ENCODE results near the gene SETDB1.

SETDB1 gene

DNA sequence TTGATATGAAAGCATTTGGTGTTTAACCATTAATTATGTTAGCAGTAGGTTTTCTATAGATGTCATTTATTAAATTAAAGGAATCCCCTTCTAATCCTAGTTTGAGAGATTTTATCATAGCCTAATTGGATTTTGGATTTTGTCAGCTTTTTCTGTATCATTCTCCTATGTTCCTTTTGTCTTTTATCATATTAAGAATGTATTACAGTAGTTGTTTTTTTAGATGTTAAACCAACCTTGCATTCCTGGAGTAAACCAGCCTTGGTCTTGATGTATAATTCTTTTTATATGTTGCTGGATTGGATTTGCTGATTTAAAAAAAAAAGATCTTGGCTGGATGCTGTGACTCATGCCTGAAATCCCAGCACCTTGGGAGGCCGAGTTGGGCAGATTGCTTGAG is 5.6 kb downstream of the SETDB1 start:
- DNase-seq (ENCODE audit: low read depth) = peak; percentile 24

DNA sequence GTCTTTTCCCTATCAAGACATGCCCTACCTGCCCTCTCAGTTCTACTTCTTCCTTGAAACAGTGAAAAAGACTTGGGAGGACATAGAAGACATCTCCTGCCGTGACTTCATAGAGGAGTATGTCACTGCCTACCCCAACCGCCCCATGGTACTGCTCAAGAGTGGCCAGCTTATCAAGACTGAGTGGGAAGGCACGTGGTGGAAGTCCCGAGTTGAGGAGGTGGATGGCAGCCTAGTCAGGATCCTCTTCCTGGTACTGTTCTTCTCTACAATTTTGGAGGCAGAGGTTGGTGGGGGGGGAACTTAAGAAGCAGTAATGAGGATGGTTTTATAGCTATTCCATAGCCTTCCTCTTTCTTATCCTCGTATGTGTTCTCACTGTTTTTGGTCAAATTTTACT is 18.7 kb downstream of the SETDB1 start:
- no peak for DNase-seq (ENCODE audit: low read depth)

DNA sequence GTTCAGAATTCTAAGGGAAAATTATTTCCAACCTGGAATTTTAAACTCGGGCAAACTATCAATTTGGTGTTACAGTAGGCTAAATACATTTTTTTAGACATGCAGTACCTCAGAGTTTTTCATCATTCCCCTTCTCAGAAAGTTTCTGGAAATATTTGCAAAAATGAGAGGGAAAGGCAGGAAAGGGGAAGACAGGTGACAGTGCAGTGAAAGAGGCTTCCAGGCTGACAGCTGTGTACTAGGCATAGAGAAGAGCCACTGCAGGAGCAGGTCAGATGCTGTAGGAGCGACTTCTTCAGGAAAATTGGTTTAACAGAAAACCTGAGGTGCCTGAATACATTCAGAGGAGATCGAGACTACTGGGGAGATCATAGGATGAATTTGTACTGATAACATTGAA is 28.5 kb downstream of the SETDB1 start:
- DNase-seq (ENCODE audit: low read depth) = no peak

DNA sequence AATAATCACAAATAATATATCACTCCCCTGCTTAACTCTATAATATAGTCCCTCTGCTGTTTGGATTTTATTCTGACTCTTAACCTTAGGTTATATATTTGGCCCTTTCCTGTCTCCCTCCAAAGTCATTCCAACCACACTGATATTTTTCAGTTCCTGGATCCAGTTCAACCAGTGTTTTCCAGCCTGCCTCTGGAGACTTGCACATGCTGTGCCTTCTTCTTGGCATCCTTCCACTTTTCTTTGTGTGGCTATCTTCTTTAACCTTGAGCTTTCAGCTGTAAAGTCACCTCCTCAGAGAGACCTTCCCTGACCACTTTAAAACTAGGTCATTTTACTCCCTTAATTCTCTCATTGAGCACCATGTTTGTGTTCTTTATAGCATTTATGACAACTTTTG is 29.1 kb downstream of the SETDB1 start:
- no peak for DNase-seq (ENCODE audit: low read depth)

DNA sequence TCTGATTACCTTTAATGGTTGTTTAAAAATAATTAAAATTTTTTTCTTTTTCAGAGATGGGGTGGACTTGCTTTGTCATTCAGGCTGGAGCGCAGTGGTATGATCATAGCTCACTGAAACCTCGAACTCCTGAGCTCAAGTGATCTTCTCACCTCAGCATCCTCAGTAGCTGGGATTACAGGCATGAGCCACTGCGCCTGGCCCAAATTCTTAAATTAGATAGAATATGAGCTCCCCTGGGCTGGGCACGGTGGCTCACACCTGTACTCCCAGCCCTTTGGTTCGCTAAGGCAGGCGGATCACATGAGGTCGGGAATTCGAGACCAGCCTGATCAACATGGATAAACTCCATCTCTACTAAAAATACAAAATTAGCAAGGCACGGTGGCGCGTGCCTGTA is 31.5 kb downstream of the SETDB1 start:
- DNase-seq (ENCODE audit: low read depth) = no peak

DNA sequence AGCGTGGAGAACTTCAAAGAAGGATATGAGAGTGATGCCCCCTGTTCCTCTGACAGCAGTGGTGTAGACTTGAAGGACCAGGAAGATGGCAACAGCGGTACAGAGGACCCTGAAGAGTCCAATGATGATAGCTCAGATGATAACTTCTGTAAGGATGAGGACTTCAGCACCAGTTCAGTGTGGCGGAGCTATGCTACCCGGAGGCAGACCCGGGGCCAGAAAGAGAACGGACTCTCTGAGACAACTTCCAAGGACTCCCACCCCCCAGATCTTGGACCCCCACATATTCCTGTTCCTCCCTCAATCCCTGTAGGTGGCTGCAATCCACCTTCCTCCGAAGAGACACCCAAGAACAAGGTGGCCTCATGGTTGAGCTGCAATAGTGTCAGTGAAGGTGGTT is 34.5 kb downstream of the SETDB1 start:
- DNase-seq (ENCODE audit: low read depth) = no peak

DNA sequence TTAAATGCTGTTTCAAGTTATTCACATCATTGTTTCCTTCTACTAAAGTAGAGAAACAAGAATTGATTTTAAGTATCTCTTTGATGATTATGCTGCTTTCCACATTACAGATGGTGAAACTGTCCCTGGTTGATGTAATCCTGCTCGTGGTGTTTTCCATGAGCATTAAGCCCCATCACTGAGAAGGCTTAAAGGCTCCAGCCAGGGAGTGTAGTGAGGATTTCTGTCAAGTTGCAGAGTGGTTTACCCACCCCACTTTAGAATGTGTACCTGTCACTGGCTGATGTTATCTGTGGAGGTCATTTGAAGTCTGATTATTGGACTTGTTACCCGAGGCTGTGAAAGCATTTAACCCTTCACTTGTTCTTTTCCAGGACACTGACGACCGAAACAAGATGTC is 35.6 kb downstream of the SETDB1 start:
- no peak for DNase-seq (ENCODE audit: low read depth)

DNA sequence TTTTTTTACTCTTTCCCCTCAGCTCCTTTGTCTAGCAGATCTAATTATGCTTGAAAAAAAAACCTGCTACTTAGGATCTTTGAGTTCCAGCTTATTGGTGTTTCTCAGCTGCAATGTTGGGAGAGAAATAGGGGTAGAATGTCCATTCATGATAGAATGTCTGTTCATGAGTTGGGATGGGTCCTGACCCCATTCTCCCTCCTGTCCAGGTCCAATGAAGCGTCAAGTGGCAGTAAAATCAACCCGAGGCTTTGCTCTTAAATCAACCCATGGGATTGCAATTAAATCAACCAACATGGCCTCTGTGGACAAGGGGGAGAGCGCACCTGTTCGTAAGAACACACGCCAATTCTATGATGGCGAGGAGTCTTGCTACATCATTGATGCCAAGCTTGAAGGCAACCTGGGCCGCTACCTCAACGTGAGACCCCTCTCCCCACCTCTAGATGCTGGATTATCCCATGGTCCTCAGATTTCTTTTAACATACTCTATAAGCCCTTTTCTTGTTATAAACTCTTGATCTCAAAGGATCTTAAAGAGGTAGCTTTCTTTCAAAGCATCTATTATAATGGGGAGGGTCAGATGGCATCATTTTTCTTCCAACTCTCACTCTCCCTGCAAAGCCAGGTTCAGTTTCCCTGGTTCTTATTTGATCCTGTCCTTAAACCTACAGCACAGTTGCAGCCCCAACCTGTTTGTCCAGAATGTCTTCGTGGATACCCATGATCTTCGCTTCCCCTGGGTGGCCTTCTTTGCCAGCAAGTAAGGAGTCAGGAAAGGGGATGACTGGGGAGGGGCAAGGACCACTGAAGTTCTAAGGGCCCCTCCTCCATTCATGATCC is 37.4 kb downstream of the SETDB1 start:
- DNase-seq (ENCODE audit: low read depth) = no peak

DNA sequence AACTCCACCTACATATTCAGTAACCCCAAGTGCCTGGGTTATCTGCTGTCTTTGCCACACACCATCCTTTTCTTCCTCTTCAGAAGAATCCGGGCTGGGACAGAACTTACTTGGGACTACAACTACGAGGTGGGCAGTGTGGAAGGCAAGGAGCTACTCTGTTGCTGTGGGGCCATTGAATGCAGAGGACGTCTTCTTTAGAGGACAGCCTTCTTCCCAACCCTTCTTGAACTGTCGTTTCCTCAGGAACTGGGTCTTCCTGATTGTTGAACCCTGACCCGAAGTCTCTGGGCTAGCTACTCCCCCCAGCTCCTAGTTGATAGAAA is 38.0 kb downstream of the SETDB1 start:
- DNase-seq (ENCODE audit: low read depth) = no peak

DNA sequence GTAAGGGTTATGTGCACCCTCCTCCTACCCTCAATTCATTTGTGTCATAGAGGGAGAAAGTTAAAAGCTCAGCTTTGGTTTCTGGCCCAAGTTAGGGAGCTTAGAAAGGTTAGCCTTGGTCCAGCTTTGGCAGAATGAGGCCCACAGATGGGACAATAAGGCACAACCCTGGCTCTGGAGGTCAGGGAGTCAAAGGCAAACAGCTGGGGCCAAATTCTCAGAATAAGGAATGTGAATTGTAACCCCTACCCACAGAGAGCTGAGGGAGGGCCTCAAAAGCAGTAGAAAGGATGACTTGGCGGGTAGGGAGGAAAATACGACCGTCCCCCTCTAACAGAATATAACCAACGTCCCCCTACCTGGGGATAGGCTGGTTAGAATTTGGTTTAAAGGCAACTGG is 39.4 kb downstream of the SETDB1 start:
- no peak for DNase-seq (ENCODE audit: low read depth)

DNA sequence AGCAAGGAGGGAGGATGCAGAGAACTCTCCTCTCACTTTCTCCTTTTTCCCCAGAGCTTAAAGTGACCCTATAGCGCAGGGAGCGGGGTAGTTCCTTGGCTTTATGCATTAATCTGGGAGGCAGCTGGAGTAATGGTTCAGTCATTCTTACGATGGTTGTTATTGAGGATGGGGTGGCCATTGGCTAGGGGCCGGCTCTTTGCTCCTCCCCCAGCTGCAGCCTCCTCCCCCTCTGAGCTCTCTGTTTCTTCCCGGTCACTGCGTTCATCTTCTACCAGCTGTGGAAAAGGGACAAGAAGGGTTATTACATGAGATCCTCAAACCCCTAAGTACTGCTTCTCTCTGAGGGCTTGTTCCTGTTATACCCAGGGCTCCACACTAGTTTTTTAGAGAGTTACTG is 39.8 kb downstream of the SETDB1 start:
- DNase-seq (ENCODE audit: low read depth) = no peak

DNA sequence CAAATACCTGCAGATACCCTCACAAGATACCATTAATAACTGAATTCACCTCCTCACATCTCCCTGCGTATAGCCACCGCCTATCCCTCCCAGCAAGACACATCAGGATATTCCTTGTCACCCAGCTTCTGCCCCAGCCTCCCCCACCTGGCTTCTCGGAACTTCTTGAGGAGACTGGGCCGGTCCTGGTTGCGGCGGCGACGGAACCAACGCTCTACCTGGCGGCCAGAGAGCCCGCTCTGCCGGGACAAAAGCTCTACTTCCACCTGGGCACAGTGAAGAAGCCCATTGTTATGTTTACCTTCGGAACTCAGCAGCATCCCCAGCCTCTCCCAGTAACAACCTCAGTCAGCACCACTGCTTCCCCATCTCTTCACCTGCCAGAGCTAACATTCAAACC is 41.8 kb downstream of the SETDB1 start:
- DNase-seq (ENCODE audit: low read depth) = no peak

DNA sequence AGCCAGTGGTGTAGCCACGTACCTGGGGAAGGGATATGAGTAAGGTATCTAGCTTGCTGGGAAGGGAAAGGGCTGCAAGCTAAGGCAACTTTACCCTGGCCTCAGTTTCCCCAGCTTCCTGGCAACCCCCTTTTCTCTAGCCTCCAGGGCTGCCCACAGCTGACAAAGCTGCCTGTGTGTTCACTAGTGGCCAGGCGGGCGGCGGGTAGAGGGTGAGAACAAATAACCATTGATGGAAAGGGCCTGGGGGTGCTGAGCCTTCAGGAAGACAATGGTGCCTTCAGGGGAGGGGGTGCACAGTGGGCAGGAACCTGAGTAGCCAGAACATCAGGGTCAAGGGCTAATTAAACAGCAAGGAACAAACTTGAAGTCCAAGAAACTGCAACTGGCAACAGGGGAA is 42.3 kb downstream of the SETDB1 start:
- no peak for DNase-seq (ENCODE audit: low read depth)

DNA sequence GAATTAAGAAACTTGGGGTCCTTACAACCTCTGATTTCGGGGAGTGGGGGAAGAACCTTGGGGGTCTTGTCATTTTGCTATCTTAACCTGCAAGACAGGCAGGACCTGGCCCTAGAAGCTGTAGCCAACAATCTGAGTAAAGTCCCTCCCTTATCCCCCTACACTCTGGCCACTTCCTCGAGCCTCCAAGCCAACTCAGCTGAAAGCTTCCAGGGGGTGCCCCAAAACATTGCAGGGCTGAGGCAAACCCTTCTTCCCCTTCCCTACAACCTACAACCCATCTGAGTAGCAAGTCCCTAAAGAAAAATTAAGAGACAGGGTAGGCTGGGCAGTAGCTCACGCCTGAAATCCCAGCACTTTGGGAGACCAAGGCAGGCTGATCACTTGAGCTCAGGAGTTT is 43.5 kb downstream of the SETDB1 start:
- no peak for DNase-seq (ENCODE audit: low read depth)

DNA sequence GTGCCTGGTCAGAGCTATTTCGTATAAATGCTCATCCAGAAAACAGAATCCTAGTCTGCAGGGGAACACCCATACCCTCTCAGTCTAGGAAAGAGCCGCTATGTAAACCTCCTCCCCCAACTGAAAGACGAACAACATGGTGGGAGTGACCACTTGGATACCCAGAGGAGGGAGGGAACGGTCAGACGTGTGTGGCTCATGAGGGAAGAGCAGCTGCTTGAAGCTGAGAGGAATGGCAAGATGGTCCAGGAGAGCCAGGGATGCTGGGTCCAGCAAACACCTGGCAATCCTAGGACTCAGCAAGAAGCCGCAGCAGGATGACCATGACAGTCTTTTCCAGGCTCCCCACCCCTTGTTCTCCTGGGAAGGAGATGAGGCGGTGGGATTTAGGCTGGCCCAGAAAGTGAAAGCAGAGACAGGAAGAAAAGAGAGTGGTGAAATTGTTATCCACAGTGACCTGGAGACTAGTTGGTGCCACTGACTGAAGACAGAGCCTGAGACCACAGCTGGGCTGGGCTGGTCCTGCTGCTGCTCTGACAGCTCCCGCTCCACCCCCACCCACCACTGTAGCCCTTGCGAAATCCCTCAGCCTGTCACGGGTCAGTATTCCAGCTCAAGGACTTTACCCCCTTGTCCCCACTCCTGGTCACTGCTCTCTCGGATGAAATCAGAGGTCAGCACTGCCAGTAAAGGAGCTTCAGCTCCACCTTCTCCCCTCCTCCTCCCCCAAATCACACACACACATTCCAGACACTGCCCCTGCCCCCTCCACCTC is 44.8 kb downstream of the SETDB1 start:
- peak; percentile 23 for DNase-seq (ENCODE audit: low read depth)

DNA sequence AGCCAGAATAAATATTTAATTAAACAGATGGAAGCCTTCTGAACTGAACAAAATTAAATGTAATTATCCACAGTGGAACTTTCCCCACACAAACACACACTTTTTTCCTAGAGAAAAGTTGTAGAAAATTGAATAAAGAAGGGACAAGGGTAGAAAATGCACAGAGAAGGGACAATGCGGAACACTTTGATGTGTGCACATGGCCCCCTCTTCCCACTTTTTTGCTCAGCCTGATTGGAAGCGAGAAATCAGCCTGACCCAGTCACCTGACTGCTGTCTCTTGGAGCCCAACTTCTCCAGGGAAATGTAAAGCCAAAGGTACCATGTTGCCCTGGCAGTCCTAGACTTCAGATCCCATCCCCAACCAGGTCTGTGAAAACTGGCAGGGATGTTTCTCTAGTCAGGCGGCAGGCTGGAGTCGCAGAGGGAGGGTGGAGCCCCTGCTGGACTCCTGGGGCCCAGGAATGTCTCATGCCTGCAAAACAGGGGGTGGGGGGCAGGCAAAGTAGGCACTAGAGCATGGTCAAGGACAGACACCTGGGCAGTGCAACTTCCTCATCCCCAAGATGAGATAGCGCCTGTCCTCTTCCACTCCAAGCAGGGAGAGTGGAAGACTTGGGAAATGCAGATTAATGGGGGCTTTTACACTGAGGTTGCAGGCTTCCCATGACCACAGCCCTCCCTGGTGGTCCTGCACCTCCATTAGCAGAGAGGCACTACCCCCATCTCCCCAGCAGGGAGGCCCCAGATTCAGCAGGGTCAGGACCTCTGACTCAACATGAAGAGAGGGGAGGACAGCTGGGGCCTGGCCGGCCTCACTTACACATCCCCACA is 45.6 kb downstream of the SETDB1 start:
- peak; percentile 69 for DNase-seq (ENCODE audit: low read depth)

DNA sequence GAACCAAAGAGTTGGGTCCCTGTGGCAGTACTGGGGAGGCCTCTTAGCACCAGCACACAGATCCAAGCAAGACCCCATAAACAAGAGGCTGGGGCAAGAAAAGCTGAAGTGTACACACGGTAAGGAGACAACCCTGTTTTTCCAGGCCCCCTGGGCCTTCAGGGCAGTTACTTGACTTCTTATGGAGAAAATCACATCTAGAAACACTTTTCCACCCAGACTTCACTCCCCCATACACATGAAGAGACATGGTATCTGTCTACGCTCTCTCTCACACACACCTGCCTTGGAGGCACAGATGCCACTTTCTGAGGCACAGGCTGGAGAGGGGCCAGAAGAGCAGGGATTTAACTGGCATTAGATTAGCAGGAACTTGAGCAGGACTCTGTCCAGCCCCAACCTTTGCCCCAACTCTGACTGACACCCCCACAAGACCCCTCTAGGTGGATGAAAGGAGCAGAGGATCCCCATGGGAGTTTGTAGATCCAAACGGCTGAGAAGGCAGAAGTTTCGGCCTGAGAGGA is 46.3 kb downstream of the SETDB1 start:
- no peak for DNase-seq (ENCODE audit: low read depth)

DNA sequence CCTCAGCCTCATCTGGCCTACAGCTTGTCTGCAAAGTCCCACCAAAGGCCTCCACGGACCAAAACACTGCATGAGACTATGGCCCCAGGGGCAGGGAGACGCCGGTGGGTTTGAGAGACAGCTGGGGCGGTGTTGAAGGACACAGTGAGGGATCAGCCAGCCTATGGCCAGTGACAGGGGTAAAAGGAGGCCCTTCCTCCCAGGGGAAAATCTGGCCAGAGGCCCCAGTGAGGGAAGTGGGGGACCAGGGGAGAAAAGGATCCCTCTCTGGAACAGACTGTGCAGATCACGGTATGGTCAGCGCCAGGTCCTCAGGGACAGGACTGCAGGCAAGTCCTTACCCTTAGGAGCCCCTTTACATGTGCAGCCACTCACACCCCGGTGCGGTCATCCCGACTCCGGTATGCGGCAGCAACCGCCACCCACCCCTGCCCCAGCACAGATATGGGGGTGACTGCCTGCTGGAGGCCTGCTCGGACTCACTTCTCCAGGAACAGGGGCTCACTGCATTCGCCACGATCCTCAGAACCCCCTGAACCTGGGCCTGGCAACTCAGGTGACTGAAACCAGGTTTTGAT is 47.2 kb downstream of the SETDB1 start:
- DNase-seq (ENCODE audit: low read depth) = peak; percentile 61

DNA sequence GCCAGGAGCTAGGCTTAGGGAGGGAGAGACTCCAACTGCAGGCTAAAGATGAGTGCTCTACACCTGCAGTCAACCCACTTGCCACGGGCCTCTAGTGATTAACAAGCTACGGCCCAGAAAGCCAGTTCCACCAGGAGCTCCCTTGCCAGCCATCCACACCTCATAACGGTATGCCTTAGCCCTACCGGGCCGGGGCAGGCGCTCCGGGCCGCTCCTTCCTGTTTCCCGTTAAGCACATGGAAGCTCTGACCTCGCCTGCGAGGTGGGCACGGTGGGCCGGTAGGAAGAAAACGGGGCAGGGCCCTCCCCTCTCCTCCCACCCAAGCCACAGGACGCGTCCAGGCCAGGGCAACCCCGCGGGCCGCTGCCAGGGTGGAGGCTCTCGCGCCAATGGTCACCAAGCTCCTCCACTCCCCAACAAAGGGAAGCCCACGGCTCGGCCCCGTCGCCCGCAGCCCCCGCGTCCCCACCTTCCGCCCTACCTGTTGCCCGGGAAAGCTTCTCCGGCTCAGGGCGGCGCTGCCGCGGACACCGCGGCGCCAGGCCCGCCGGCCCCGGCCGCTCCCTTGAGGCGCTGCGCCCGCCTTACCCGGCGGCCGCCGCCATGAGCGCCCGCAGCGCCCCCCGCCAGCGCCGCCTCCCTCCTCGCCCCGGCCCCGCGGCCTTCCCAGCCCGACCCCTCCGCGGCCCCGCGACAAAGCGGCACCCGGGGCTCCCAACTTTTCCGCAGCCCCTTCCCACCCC is 47.8 kb downstream of the SETDB1 start:
- peak; percentile 51 for DNase-seq (ENCODE audit: low read depth)

DNA sequence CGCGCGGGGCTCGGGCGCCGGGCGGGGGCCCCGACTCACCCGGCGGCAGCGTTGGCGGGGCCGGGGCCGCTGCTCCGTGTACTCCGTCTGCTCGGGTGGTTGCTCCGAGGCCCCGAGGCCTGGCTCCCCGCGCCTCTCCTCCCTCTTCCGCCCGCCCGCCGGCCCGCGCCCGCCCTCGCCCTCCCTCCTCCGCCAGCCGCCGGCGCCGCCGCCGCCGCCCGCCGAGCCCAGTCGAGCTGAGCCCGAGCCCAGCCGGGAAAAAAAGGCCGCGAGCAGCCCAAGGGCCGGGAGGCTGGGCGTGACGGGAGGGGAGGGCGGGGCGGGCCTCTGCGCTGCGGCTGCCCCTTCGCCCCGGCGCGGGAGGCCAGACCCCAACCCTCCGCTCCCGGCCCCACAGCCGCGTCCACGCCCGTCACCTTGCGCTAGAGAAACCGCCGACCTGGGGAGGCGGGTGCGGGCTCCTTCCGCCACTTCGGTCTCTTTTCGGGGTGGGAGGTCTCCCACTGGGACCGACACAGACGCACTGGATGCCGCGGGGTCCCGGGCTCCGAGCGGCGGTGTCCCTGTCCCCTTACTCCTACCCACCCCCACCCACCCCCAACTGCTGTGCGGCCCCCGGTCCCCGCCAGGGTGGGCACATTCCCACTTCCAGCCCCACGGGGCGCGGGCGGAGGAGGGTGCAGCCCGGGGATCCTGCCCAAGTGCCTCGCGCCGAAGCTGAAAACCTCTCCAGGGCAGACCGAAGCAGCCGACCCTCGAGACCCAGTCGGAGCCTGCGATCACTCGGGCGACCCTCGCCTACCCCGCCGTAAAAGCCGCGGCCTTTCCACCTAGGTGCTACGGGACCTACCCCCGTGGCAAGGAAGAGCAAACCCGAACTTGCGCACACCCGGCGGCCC is 48.7 kb downstream of the SETDB1 start, which contains the start of gene CERS2:
Gene CERS2 (minus strand): TSS at position 256 of the 899 bp plus-strand sequence. CDS start 5,745 bp downstream, outside the sequence.
- DNase-seq (ENCODE audit: low read depth) = peak; percentile 87
